UCSD-AML1 (cell line): Measurements from ENCODE around the gene IL36A.

Source experiments
- DNase-seq: peaks from one replicate; lab custom pipeline; 2025; ENCODE audit not compliant: unreplicated experiment; lab: John Stamatoyannopoulos, UW

IL36A gene

GRCh38 chr2:113046465-113046864 is 41.2 kb downstream of the IL36A start:
- no peak for DNase-seq

GRCh38 chr2:113050921-113051895 is 45.9 kb downstream of the IL36A start:
- no peak for DNase-seq

- no peak for DNase-seq
Observed at GRCh38 chr2:113052396-113052917, 47.2 kb downstream of the IL36A start, which contains the start of gene IL36B. Gene IL36B (minus strand): TSS chr2:113052867.

DNA sequence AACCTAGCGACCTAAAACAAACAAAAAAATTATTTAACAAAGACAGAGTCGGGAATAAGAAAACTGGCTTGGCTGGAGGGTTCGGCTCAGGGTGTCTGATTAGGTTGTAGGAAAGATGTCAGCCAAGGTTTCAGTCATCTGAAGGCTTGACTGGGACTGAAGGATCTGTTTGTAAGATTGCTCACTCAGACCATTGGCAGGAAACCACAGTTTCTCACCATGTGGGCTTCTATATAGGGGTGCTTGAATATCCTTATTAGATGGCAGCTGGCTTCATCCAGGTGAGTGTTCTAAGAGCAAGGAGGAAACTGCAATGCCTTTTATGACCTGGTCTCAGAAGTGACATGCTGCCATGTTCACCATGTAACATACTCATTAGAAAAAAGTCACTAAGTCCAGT is 48.4 kb downstream of the IL36A start:
- no peak for DNase-seq

GRCh38 chr2:113054066-113054465 is 48.8 kb downstream of the IL36A start:
- no peak for DNase-seq

DNA sequence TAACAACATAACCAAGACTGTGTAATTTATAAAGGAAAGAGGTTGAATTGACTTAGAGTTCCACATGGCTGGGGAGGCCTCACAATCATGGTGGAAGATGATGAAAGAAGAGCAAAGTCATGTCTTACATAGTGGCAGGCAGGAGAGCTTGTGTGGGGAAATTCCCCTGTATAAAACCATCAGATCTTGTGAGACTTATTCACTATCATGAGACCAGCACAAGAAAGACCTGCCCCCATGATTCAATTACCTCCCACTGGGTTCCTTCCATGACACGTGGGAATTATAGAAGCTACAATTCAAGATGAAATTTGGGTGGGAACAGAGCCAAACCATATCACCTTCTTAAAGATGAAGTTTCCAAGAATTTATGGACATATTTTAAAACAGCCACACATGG is 51.3 kb downstream of the IL36A start:
- DNase-seq, result no peak

- no peak for DNase-seq
Observed at GRCh38 chr2:113057117-113057516, 51.9 kb downstream of the IL36A start.
